MM.1S (cell line): ENCODE data around the gene ENOSF1.

ENCODE experiments used
- DNase-seq: peaks from one replicate; pipeline ENCODE4 v3.0.0-alpha.2; 2015
- H2AFZ ChIP-seq: fragments of 300-600 bp; sonication (generic); 2 replicates; pipeline ENCODE4 v1.6.0; 2016; ENCODE audit warnings: antibody characterized with exemption, low read length
- H3F3A ChIP-seq: fragments of 300-600 bp; sonication (generic); 2 replicates; pipeline ENCODE4 v1.6.1; 2016; ENCODE audit warnings: mild to moderate bottlenecking, antibody characterized with exemption, low read length, moderate library complexity, mixed read lengths; ENCODE audit not compliant: insufficient read depth
- H3K27ac ChIP-seq: fragments of 300-600 bp; sonication (generic); 2 replicates; pipeline ENCODE4 v1.5.1; 2016; ENCODE audit warnings: mild to moderate bottlenecking, low read length
- H3K27me3 ChIP-seq: fragments of 300-600 bp; sonication (generic); replicated peaks from 2 replicates; pipeline ENCODE4 v1.6.0; 2016; ENCODE audit warnings: low read length; ENCODE audit not compliant: insufficient read depth
- H3K36me3 ChIP-seq: fragments of 300-600 bp; sonication (generic); replicated peaks from 2 replicates; pipeline ENCODE4 v1.6.1; 2016; ENCODE audit warnings: mild to moderate bottlenecking, low read length, mixed read lengths; ENCODE audit not compliant: insufficient read depth
- H3K4me1 ChIP-seq: fragments of 300-600 bp; sonication (generic); 2 replicates; pipeline ENCODE4 v1.6.1; 2016; ENCODE audit warnings: low read length, mixed read lengths
- H3K4me2 ChIP-seq: fragments of 300-600 bp; sonication (generic); 2 replicates; pipeline ENCODE4 v1.6.0; 2016; ENCODE audit warnings: low read depth, low read length
- H3K4me3 ChIP-seq: fragments of 300-600 bp; sonication (generic); 2 replicates; pipeline ENCODE4 v1.5.1; 2016; ENCODE audit warnings: low read length, mixed read lengths
- H3K79me2 ChIP-seq: fragments of 300-600 bp; sonication (generic); 2 replicates; pipeline ENCODE4 v1.6.1; 2016; ENCODE audit warnings: mixed run types, low read length, mixed read lengths
- H3K9ac ChIP-seq: fragments of 300-600 bp; sonication (generic); 2 replicates; pipeline ENCODE4 v1.6.1; 2016; ENCODE audit warnings: low read length, mixed read lengths
- H3K9me2 ChIP-seq: fragments of 300-600 bp; sonication (generic); replicated peaks from 2 replicates; pipeline ENCODE4 v1.6.1; 2016; ENCODE audit warnings: mild to moderate bottlenecking, low read length, mixed read lengths; ENCODE audit not compliant: insufficient read depth
- H3K9me3 ChIP-seq: fragments of 300-600 bp; sonication (generic); replicated peaks from 2 replicates; pipeline ENCODE4 v1.6.1; 2016; ENCODE audit warnings: mild to moderate bottlenecking, low read length, mixed read lengths; ENCODE audit not compliant: insufficient read depth
- H4K20me1 ChIP-seq: fragments of 300-600 bp; sonication (generic); 2 replicates; pipeline ENCODE4 v1.6.1; 2016; ENCODE audit warnings: mild to moderate bottlenecking, low read length, moderate library complexity, mixed read lengths; ENCODE audit not compliant: insufficient read depth
- CTCF ChIP-seq: fragments of 300-600 bp; sonication (generic); IDR thresholded peaks from 2 replicates; pipeline ENCODE4 v1.5.1; 2016; ENCODE audit warnings: antibody characterized with exemption, low read length, mixed read lengths
- EZH2 ChIP-seq: fragments of 300-600 bp; sonication (generic); optimal IDR thresholded peaks from 2 replicates; pipeline ENCODE3; 2017; ENCODE audit warnings: low read depth, mild to moderate bottlenecking, antibody characterized with exemption, low read length, mixed read lengths
- EZH2phosphoT487 ChIP-seq: fragments of 300-600 bp; sonication (generic); IDR thresholded peaks from 2 replicates; pipeline ENCODE4 v1.6.1; 2018; ENCODE audit warnings: antibody characterized with exemption, low read length

Gene ENOSF1

GRCh38 chr18:675307-675706, 37.1 kb downstream of the ENOSF1 start:
- Histone ChIP-seq H3K27me3 (no peaks in the 10 kb centered on the region), H3K9me2 (no peaks in the 10 kb centered on the region), H4K20me1 (no peaks in the 10 kb centered on the region), H3K27ac (no peak overlapping the region), H3K36me3 (peaks cover 18% of the 10 kb centered on the region; the same call in 1 of the 2 replicates), H2AFZ (no peak overlapping the region), H3F3A (peaks cover 18% of the 10 kb centered on the region), H3K4me3 (no peak overlapping the region), H3K79me2 (peaks cover 10% of the 10 kb centered on the region), H3K4me1 (no peaks in the 10 kb centered on the region), H3K9me3 (no peaks in the 10 kb centered on the region), H3K4me2 (no peak overlapping the region), H3K9ac (no peak overlapping the region)
- DNase-seq, result no peak
- TF ChIP-seq EZH2phosphoT487 (no peak), EZH2 (no peak)

- Histone ChIP-seq H3K4me2 (no peak overlapping the region), H3K36me3 (peaks cover 25% of the 10 kb centered on the region; the same call in 1 of the 2 replicates), H4K20me1 (no peaks in the 10 kb centered on the region), H3K27me3 (no peaks in the 10 kb centered on the region), H3K9me2 (no peaks in the 10 kb centered on the region), H3K9me3 (no peaks in the 10 kb centered on the region), H3K9ac (no peak overlapping the region), H3K4me1 (no peaks in the 10 kb centered on the region), H2AFZ (no peak overlapping the region), H3K4me3 (no peak overlapping the region), H3K27ac (no peak overlapping the region), H3F3A (peaks cover 18% of the 10 kb centered on the region), H3K79me2 (peaks cover 21% of the 10 kb centered on the region)
- no peak for TF ChIP-seq EZH2
- DNase-seq, result no peak
These were observed 38.7 kb downstream of the ENOSF1 start for GRCh38 chr18:673769-674168.

GRCh38 chr18:673317-673716, 39.1 kb downstream of the ENOSF1 start:
- Histone ChIP-seq H3K27ac (no peak overlapping the region), H3F3A (peaks cover 18% of the 10 kb centered on the region), H3K9ac (no peak overlapping the region), H3K4me1 (no peaks in the 10 kb centered on the region), H3K9me3 (no peaks in the 10 kb centered on the region), H3K36me3 (peaks cover 27% of the 10 kb centered on the region; the same call in 1 of the 2 replicates), H2AFZ (no peak overlapping the region), H3K4me2 (no peak overlapping the region), H3K9me2 (no peaks in the 10 kb centered on the region), H3K4me3 (no peak overlapping the region), H3K79me2 (peaks cover 26% of the 10 kb centered on the region), H4K20me1 (peaks cover 2% of the 10 kb centered on the region; the same call in 1 of the 2 replicates), H3K27me3 (no peaks in the 10 kb centered on the region)
- DNase-seq, result no peak
- TF ChIP-seq EZH2, result no peak
- TF ChIP-seq EZH2phosphoT487, result no peak
- TF ChIP-seq CTCF, result no peak

- Histone ChIP-seq H3K9me2 (no peaks in the 10 kb centered on the region), H3K79me2 (peaks cover 40% of the 10 kb centered on the region), H3K4me3 (no peak overlapping the region), H3K4me2 (no peak overlapping the region), H2AFZ (no peak overlapping the region), H3K9me3 (no peaks in the 10 kb centered on the region), H3K27me3 (no peaks in the 10 kb centered on the region), H4K20me1 (peaks cover 13% of the 10 kb centered on the region), H3F3A (peaks cover 13% of the 10 kb centered on the region; the same call in 1 of the 2 replicates), H3K4me1 (no peaks in the 10 kb centered on the region), H3K9ac (no peak overlapping the region), H3K27ac (no peak overlapping the region), H3K36me3 (peaks cover 31% of the 10 kb centered on the region; the same call in 1 of the 2 replicates)
- no peak for DNase-seq
- TF ChIP-seq EZH2, result no peak
- TF ChIP-seq CTCF, result no peak
- TF ChIP-seq EZH2phosphoT487, result no peak
These were observed 41.0 kb downstream of the ENOSF1 start for GRCh38 chr18:671405-671804.
